Measurements from ENCODE around the gene DYSF. TPM values are rescaled to one million over a fixed set of nuclear protein-coding genes. Genes with fewer than 3 reads are reported as not detected.

The DYSF gene
- total and polyA plus RNA-seq, 3 donors from 2014 or later: 6.8 to 10.9 (median 8.9) TPM

GRCh38 chr2:71510938-71511337 lies 57.6 kb downstream of the DYSF start:
- H3K9me3 ChIP-seq: no peaks in the 10 kb centered on the region
- TF ChIP-seq, protein P1, sequence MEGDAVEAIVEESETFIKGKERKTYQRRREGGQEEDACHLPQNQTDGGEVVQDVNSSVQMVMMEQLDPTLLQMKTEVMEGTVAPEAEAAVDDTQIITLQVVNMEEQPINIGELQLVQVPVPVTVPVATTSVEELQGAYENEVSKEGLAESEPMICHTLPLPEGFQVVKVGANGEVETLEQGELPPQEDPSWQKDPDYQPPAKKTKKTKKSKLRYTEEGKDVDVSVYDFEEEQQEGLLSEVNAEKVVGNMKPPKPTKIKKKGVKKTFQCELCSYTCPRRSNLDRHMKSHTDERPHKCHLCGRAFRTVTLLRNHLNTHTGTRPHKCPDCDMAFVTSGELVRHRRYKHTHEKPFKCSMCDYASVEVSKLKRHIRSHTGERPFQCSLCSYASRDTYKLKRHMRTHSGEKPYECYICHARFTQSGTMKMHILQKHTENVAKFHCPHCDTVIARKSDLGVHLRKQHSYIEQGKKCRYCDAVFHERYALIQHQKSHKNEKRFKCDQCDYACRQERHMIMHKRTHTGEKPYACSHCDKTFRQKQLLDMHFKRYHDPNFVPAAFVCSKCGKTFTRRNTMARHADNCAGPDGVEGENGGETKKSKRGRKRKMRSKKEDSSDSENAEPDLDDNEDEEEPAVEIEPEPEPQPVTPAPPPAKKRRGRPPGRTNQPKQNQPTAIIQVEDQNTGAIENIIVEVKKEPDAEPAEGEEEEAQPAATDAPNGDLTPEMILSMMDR (IDR thresholded peaks at IDR 0.05): no peak
- TF ChIP-seq POLR2A (IDR thresholded peaks at IDR 0.05): no peak
- no peaks in the 10 kb centered on the region for H3K4me1 ChIP-seq
- no peaks in the 10 kb centered on the region for H3K36me3 ChIP-seq (ENCODE audit: low read depth, missing control alignments)
- WGBS, 2 donors: 84 to 86% methylated on average over 9 of the region's 9 CpGs
- DNase-seq: no peak
- H3K27ac ChIP-seq: no peak overlapping the region
- H3K4me3 ChIP-seq: no peak overlapping the region
- no peaks in the 10 kb centered on the region for H3K27me3 ChIP-seq
- intact Hi-C loops (cut with DNase I; ENCODE audit: low total_unique reads): loop anchor here (5.0 kb wide), 1 partner anchor 214 kb away; no protein-coding TSS in a partner anchor

DNA sequence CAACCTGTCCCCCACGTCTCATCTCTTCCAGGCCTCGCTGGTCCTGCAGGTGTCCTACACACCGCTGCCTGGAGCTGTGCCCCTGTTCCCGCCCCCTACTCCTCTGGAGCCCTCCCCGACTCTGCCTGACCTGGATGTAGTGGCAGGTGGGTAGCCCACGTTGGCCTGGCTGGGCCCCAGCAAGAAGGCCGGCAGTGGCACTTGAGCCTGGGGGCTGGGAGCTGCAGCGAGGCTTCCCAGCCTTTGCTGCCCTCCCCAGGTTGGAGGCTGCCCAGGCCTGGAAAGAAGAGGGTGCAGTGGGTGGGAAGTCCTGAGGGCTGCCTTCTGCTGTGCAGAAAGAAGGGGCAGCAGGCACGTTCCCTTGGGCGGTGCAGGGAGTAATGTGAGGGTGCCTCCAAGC lies 58.4 kb downstream of the DYSF start:
- no peak for TF ChIP-seq POLR2A (IDR thresholded peaks at IDR 0.05)
- TF ChIP-seq, protein P1 (IDR thresholded peaks at IDR 0.05): no peak
- intact Hi-C loops (cut with DNase I; ENCODE audit: low total_unique reads): loop anchor here (5.0 kb wide), 1 partner anchor 214 kb away; no protein-coding TSS in a partner anchor
- no peak for DNase-seq
- H3K27ac ChIP-seq: no peak overlapping the region
- no peaks in the 10 kb centered on the region for H3K4me1 ChIP-seq
- no peak overlapping the region for H3K4me3 ChIP-seq
- H3K9me3 ChIP-seq: no peaks in the 10 kb centered on the region
- 80 to 82% methylated on average over 9 to 10 of the region's 10 CpGs for WGBS, 2 donors
- no peaks in the 10 kb centered on the region for H3K36me3 ChIP-seq (ENCODE audit: low read depth, missing control alignments)
- no peaks in the 10 kb centered on the region for H3K27me3 ChIP-seq

DNA sequence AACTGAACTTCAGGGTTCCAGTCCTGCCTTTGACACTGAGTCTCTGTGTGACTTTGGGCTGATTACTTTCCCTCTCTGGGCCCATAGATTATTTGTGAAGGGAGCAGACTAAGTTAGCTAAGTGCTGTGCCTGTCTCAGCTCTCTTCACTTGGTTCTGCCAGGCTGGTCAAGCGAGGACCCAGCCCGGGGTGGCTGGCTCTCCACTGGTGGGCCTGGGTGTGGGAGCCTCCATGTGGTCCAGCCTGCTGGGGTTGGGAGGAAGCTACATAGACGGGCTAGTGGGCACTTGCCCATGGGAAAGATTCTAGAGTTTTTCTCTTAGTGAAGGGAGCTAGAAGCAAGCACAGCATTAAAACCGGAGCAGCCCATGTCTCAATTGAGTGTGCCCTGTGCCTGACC lies 59.0 kb downstream of the DYSF start:
- no peak overlapping the region for H3K4me3 ChIP-seq
- WGBS, 2 donors: 81 to 85% methylated on average over 4 of the region's 4 CpGs
- H3K27me3 ChIP-seq: no peaks in the 10 kb centered on the region
- no peak for TF ChIP-seq POLR2A (IDR thresholded peaks at IDR 0.05)
- TF ChIP-seq, protein P1 (IDR thresholded peaks at IDR 0.05): no peak
- H3K36me3 ChIP-seq (ENCODE audit: low read depth, missing control alignments): no peaks in the 10 kb centered on the region
- intact Hi-C loops (cut with DNase I; ENCODE audit: low total_unique reads): loop anchor here (5.0 kb wide), 1 partner anchor 215 kb away; no protein-coding TSS in a partner anchor
- no peaks in the 10 kb centered on the region for H3K4me1 ChIP-seq
- no peak for DNase-seq
- no peaks in the 10 kb centered on the region for H3K9me3 ChIP-seq
- no peak overlapping the region for H3K27ac ChIP-seq

DNA sequence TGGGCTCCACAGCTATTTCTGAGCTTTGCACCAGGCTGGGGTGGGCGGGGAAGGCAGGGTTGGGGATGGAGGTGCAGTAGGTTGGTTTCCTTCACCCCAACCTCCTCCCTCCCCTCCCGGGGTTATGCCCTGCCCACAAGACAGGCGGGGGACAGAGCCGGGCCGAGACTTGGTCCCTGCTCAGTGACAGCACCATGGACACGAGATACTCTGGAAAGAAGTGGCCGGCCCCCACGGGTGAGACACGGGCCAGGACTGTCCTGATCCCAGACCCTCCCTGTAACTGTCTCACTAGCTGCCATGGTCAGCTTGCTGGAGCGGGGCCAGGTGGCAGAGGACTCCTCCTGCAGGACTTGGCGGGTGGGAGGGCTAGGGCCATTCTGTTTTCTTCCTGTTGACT lies 59.7 kb downstream of the DYSF start:
- WGBS, 2 donors: 68 to 69% methylated on average over 3 to 9 of the region's 11 CpGs
- Histone ChIP-seq H3K27me3 (no peaks in the 10 kb centered on the region), H3K4me1 (no peaks in the 10 kb centered on the region), H3K9me3 (no peaks in the 10 kb centered on the region), H3K36me3 (ENCODE audit: low read depth, missing control alignments) (no peaks in the 10 kb centered on the region), H3K27ac (no peak overlapping the region), H3K4me3 (no peak overlapping the region)
- TF ChIP-seq, protein P1 (IDR thresholded peaks at IDR 0.05): no peak
- no peak for TF ChIP-seq POLR2A (IDR thresholded peaks at IDR 0.05)
- intact Hi-C loops (cut with DNase I; ENCODE audit: low total_unique reads): loop anchor here (5.0 kb wide), 1 partner anchor 216 kb away; no protein-coding TSS in a partner anchor
- DNase-seq: no peak

DNA sequence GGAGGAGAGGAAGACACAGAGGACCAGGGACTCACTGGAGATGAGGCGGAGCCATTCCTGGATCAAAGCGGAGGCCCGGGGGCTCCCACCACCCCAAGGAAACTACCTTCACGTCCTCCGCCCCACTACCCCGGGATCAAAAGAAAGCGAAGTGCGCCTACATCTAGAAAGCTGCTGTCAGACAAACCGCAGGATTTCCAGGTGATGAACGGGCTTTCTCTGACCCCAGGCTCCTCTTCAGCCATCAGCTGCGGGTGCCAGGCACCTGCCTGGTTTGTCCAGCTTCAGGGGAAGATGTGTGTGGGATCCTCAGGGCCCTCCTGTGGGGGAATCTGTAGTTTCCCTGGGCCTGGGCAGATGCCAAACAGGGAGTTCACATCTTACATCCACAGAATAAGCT lies 60.4 kb downstream of the DYSF start:
- TF ChIP-seq, protein P1 (IDR thresholded peaks at IDR 0.05): no peak
- no peak for TF ChIP-seq POLR2A (IDR thresholded peaks at IDR 0.05)
- H3K9me3 ChIP-seq: no peaks in the 10 kb centered on the region
- WGBS, 2 donors: 86 to 92% methylated on average over 8 to 11 of the region's 11 CpGs
- H3K36me3 ChIP-seq (ENCODE audit: low read depth, missing control alignments): no peaks in the 10 kb centered on the region
- DNase-seq: no peak
- no peaks in the 10 kb centered on the region for H3K4me1 ChIP-seq
- H3K27me3 ChIP-seq: no peaks in the 10 kb centered on the region
- no peak overlapping the region for H3K27ac ChIP-seq
- intact Hi-C loops (cut with DNase I; ENCODE audit: low total_unique reads): loop anchor here (5.0 kb wide), 1 partner anchor 216 kb away; no protein-coding TSS in a partner anchor
- H3K4me3 ChIP-seq: no peak overlapping the region
